Measurements from ENCODE around the gene CNN1. TPM values are rescaled to one million over a fixed set of nuclear protein-coding genes. Genes with fewer than 3 reads are reported as not detected.

Gene CNN1
- total and polyA plus RNA-seq, 2 of the 4 experiments (the other 2 are of a cell fraction) = 102 to 196 TPM

- Histone ChIP-seq H2AK9ac (replicated peaks; ENCODE audit: low read depth, low read length, poor library complexity) (no peak overlapping the region), H3K27ac (ENCODE audit: insufficient read depth, low read length) (no peak overlapping the region), H3K18ac (ENCODE audit: low read depth, low read length) (no peak overlapping the region), H3K4me1 (ENCODE audit: control insufficient read depth, insufficient read depth, low read length) (peaks cover 4% of the 10 kb centered on the region), H3K36me3 (ENCODE audit: control insufficient read depth, insufficient read depth, low read length) (no peaks in the 10 kb centered on the region), H3K9me3 (ENCODE audit: control insufficient read depth, insufficient read depth, low read length) (no peaks in the 10 kb centered on the region), H2BK20ac (ENCODE audit: low read depth, low read length) (no peak overlapping the region), H3K79me1 (ENCODE audit: low read depth in 1 of 2, low read length in 2 of 2) (no peaks in the 10 kb centered on the region), H4K20me1 (ENCODE audit: insufficient read depth, low read length) (no peaks in the 10 kb centered on the region), H3K4me3 (ENCODE audit: insufficient read depth, low read depth, low read length) (no peak overlapping the region), H2BK15ac (ENCODE audit: low read depth, low read length) (no peak overlapping the region), H2AFZ (replicated peaks; ENCODE audit: low read length, poor library complexity) (no peak overlapping the region), H3K23ac (ENCODE audit: low read depth, low read length) (no peak overlapping the region), H3K9me1 (ENCODE audit: insufficient read depth, low read length) (no peaks in the 10 kb centered on the region; the same call in 1 of the 2 replicates), H3K56ac (ENCODE audit: extremely low read depth, insufficient read depth, low read length) (no peak overlapping the region), H3K14ac (replicated peaks; ENCODE audit: low read depth, low read length) (no peak overlapping the region), H2BK5ac (ENCODE audit: low read depth, low read length, poor library complexity, severe bottlenecking) (no peak overlapping the region), H4K5ac (ENCODE audit: low read depth, low read length) (no peak overlapping the region), H2BK120ac (ENCODE audit: low read depth, low read length) (no peak overlapping the region), H3K4me2 (ENCODE audit: low read depth, low read length) (no peak overlapping the region), H3K9ac (ENCODE audit: low read depth, low read length) (no peak overlapping the region), H4K8ac (ENCODE audit: low read depth in 2 of 2, low read length in 2 of 2) (no peak overlapping the region), H3K27me3 (ENCODE audit: control insufficient read depth, insufficient read depth, low read length) (peaks cover 3% of the 10 kb centered on the region; the same call in 1 of the 2 replicates), H2AK5ac (ENCODE audit: low read depth, low read length) (no peak overlapping the region), H3K4ac (ENCODE audit: low read depth, low read length) (no peak overlapping the region), H4K91ac (ENCODE audit: insufficient read depth, low read depth, low read length) (no peak overlapping the region)
- dilution Hi-C loops (cut with HindIII; ENCODE audit: low sequenced_read_pairs, unreplicated experiment) = no loop called here
- TF ChIP-seq BHLHE40 (IDR thresholded peaks at IDR 0.05; ENCODE audit: low read depth, low read length) (no peak), RFX5 (IDR thresholded peaks at IDR 0.05; ENCODE audit: low read depth, low read length) (no peak), RAD21 (IDR thresholded peaks at IDR 0.05; ENCODE audit: low read length) (no peak), NFE2L2 (IDR thresholded peaks at IDR 0.05; ENCODE audit: low read depth, low read length) (no peak), POLR2A (IDR thresholded peaks at IDR 0.05; ENCODE audit: low read depth, low read length) (no peak)
- intact Hi-C loops (cut with micrococcal nuclease) = no loop called here
- no peak for DNase-seq
- ATAC-seq (ENCODE audit: low read depth) = no peak
- POLR2A ChIA-PET (ENCODE audit: unreplicated experiment) = interaction anchor here (0.5 kb wide), 1 partner anchor 206 kb away, joined by 3 read pairs; no protein-coding TSS in a partner anchor
- in situ Hi-C loops (cut with MboI; ENCODE audit: low sequenced_read_pairs) = no loop called here
- no CpG with 5 or more reads among the region's 4 CpGs for WGBS, 2 experiments (ENCODE audit: extremely low coverage in 2 of 2, insufficient read length in 1 of 2)
- CTCF ChIA-PET = no interaction called here
- no TSS peak for BruUV-seq (replicated peaks)
Measured at GRCh38 chr19:11580116-11580515, 41.5 kb downstream of the CNN1 start.

Data from IMR-90 (cell line).